CD4-positive, alpha-beta T cell (primary cell): ENCODE measurements around the gene NPHP1. TPM values are rescaled to one million over a fixed set of nuclear protein-coding genes. Genes with fewer than 3 reads are reported as not detected.

Experiments used
- ATAC-seq: fragments of 200-7000 bp; cut with Tn5 transposase; one replicate; pipeline ENCODE4 v1.10.0; 2022; ENCODE audit warnings: mild to moderate bottlenecking; ENCODE audit not compliant: poor library complexity
- CTCF ChIA-PET: fragments of 350-600 bp; sonication (Branson Sonifier 250); formaldehyde crosslinking; loops from one replicate; lab custom pipeline; 2021; ENCODE audit warnings: antibody characterized with exemption, inconsistent platforms; lab: Charles Lee
- POLR2A ChIA-PET: fragments of 350-600 bp; sonication (Branson Sonifier 250); formaldehyde crosslinking; loops from one replicate; lab custom pipeline; 2021; ENCODE audit warnings: antibody characterized with exemption, inconsistent platforms; lab: Charles Lee
- DNase-seq, 14 experiments: peaks; one replicate each; pipeline ENCODE4 v3.0.0-alpha.2; 2013 to 2020; ENCODE audit warnings: mixed read lengths in 2 of 14
- H3K27ac ChIP-seq, 2 donors: one replicate each; pipeline versions ENCODE4 v1.5.1 to v1.7.0; 2013; ENCODE audit warnings: low read length in 2 of 2, low read depth in 1 of 2, mild to moderate bottlenecking in 1 of 2
- H3K27me3 ChIP-seq, 2 experiments: 1 replicate in 1 of 2; 2 replicates in 1 of 2; pipeline versions ENCODE4 v1.6.1 to v1.7.0; 2013; ENCODE audit warnings: low read length in 2 of 2, control low read depth in 1 of 2, mild to moderate bottlenecking in 1 of 2, moderate library complexity in 1 of 2; ENCODE audit not compliant: insufficient read depth in 2 of 2, control insufficient read depth in 1 of 2
- H3K36me3 ChIP-seq: one replicate; pipeline ENCODE4 v1.6.1; 2013; ENCODE audit warnings: low read length, control low read depth; ENCODE audit not compliant: insufficient read depth
- H3K4me1 ChIP-seq: one replicate; pipeline ENCODE4 v1.6.1; 2013; ENCODE audit warnings: low read length, control low read depth; ENCODE audit not compliant: insufficient read depth
- H3K4me3 ChIP-seq: one replicate; pipeline ENCODE4 v1.5.1; 2013; ENCODE audit warnings: mild to moderate bottlenecking, low read length, moderate library complexity
- H3K9me3 ChIP-seq, 2 experiments: 1 replicate in 1 of 2; 2 replicates in 1 of 2; pipeline versions ENCODE4 v1.6.1 to v1.7.0; 2013; ENCODE audit warnings: low read length in 2 of 2, mild to moderate bottlenecking in 2 of 2, control low read depth in 1 of 2, moderate library complexity in 1 of 2; ENCODE audit not compliant: control insufficient read depth in 1 of 2, insufficient read depth in 1 of 2
- H3K27ac Mint-ChIP-seq: one replicate; pipeline ENCODE4 v1.8.0; 2020; ENCODE audit warnings: mixed read lengths
- H3K27me3 Mint-ChIP-seq: one replicate; pipeline ENCODE4 v1.8.0; 2021; ENCODE audit warnings: mixed read lengths
- H3K36me3 Mint-ChIP-seq: one replicate; pipeline ENCODE4 v1.8.0; 2021; ENCODE audit warnings: low read depth, mixed read lengths
- H3K4me1 Mint-ChIP-seq: one replicate; pipeline ENCODE4 v1.8.0; 2021; ENCODE audit warnings: low read depth, mixed read lengths
- H3K4me3 Mint-ChIP-seq: one replicate; pipeline ENCODE4 v1.8.0; 2020; ENCODE audit warnings: mild to moderate bottlenecking, mixed read lengths
- H3K9me3 Mint-ChIP-seq: one replicate; pipeline ENCODE4 v1.8.0; 2020; ENCODE audit warnings: mixed read lengths
- CTCF ChIP-seq: fragments of 200-600 bp; IDR thresholded peaks from one replicate; pipeline ENCODE4 v1.8.0; 2022; ENCODE audit warnings: antibody characterized with exemption, mild to moderate bottlenecking
- intact Hi-C, 2 experiments: fragments of 100-400 bp; cut with DNase I in 1 of 2; cut with micrococcal nuclease in 1 of 2; formaldehyde crosslinking; loops; one replicate each; pipeline versions ENCODE4 v1.15.1 to v1.9.0; 2023 to 2025; cut with DNase I, micrococcal nuclease
- total RNA-seq, 174 experiments: library from RNA in 2 of 174; stranded (reverse) in 2 of 174; gene quantifications; one replicate each; pipeline ENCODE4 v1.2.3 and lab custom pipeline; 2021 to 2026

The NPHP1 gene
- total RNA-seq, 2 experiments from 2014 or later, result 0.33 to 0.98 TPM

- TF ChIP-seq CTCF, result no peak
- intact Hi-C loops, result no loop called here
- H3K9me3 ChIP-seq, result no peaks in the 10 kb centered on the region
- Mint-ChIP-seq H3K36me3 (no peaks in the 10 kb centered on the region), H3K27me3 (peaks cover 88% of the 10 kb centered on the region), H3K4me1 (no peaks in the 10 kb centered on the region), H3K27ac (no peak overlapping the region), H3K4me3 (no peak overlapping the region), H3K9me3 (no peaks in the 10 kb centered on the region)
- no peak for ATAC-seq
- no peak overlapping the region for H3K27ac ChIP-seq
- ChIA-PET POLR2A (no interaction called here), CTCF (no interaction called here)
- no peaks in the 10 kb centered on the region for H3K36me3 ChIP-seq
- peaks cover 11 to 18% of the 10 kb centered on the region in 2 experiments for H3K27me3 ChIP-seq
- no peak for DNase-seq
- no peak overlapping the region for H3K4me3 ChIP-seq
- no peaks in the 10 kb centered on the region for H3K4me1 ChIP-seq
Measured at GRCh38 chr2:110107092-110108079, 97.4 kb downstream of the NPHP1 start.

- H3K4me1 ChIP-seq, result no peaks in the 10 kb centered on the region
- TF ChIP-seq CTCF, result no peak
- H3K4me3 ChIP-seq, result no peak overlapping the region
- no peak for ATAC-seq
- CTCF ChIA-PET, result no interaction called here
- Mint-ChIP-seq H3K27ac (no peak overlapping the region), H3K4me3 (no peak overlapping the region), H3K27me3 (peaks cover 86% of the 10 kb centered on the region), H3K36me3 (no peaks in the 10 kb centered on the region), H3K9me3 (no peaks in the 10 kb centered on the region), H3K4me1 (no peaks in the 10 kb centered on the region)
- no peak for DNase-seq
- no peaks in the 10 kb centered on the region for H3K36me3 ChIP-seq
- no peak overlapping the region for H3K27ac ChIP-seq
- intact Hi-C loops, result no loop called here
- peaks cover 11 to 18% of the 10 kb centered on the region in 2 experiments for H3K27me3 ChIP-seq
- no peaks in the 10 kb centered on the region for H3K9me3 ChIP-seq
- POLR2A ChIA-PET, result no interaction called here
Measured at GRCh38 chr2:110106642-110107041, 98.2 kb downstream of the NPHP1 start.

- Mint-ChIP-seq H3K4me3 (no peak overlapping the region), H3K27me3 (peaks cover 79% of the 10 kb centered on the region), H3K9me3 (no peaks in the 10 kb centered on the region), H3K4me1 (no peaks in the 10 kb centered on the region), H3K27ac (no peak overlapping the region), H3K36me3 (no peaks in the 10 kb centered on the region)
- no peak for DNase-seq
- Histone ChIP-seq H3K36me3 (no peaks in the 10 kb centered on the region), H3K27me3 (peaks cover 11 to 20% of the 10 kb centered on the region in 2 experiments), H3K27ac (no peak overlapping the region), H3K4me1 (no peaks in the 10 kb centered on the region), H3K9me3 (no peaks in the 10 kb centered on the region), H3K4me3 (no peak overlapping the region)
- ChIA-PET CTCF (no interaction called here), POLR2A (no interaction called here)
- TF ChIP-seq CTCF, result no peak
- ATAC-seq, result no peak
- intact Hi-C loops, result no loop called here
Measured at GRCh38 chr2:110105608-110106467, 99.0 kb downstream of the NPHP1 start.
